ENCODE data around the gene SF3B4.
"Not testable (repeated sequence)": the region's sequence is repeated elsewhere in the genome, so short reads cannot be mapped to it uniquely, and the experiment has no call there.

The SF3B4 gene

GRCh38 chr1:149927563-149928400, at the start of gene SF3B4:
SF3B4 (minus strand) TSS chr1:149927803; CDS start chr1:149927759, 44 bp downstream.
- in situ Hi-C loops (cut with MboI; ENCODE audit: low sequenced_read_pairs): no loop called here

GRCh38 chr1:149977345-149977744, 49.7 kb upstream of the SF3B4 start:
- in situ Hi-C loops (cut with MboI; ENCODE audit: low sequenced_read_pairs): no loop called here

More at GRCh38 chr1:149927563-149928400, at the start of gene SF3B4:
- H3K4me1 ChIP-seq: peaks cover 9% of the 10 kb centered on the region
- no peaks in the 10 kb centered on the region for H3K9me3 ChIP-seq
- peaks cover 45% of the 10 kb centered on the region for H3K36me3 ChIP-seq (replicated peaks)
- H3K27me3 ChIP-seq (ENCODE audit: low read depth): no peaks in the 10 kb centered on the region
- peak within 1 kb of the TSS; percentile 93 for H3K4me3 ChIP-seq
- DNase-seq (ENCODE audit: low spot score in 2 of 2): peak; percentile 91 to 96

GRCh38 chr1:149972547-149972946, 44.9 kb upstream of the SF3B4 start:
- peaks cover 31% of the 10 kb centered on the region for H3K36me3 ChIP-seq (replicated peaks)
- H3K4me3 ChIP-seq: no peak overlapping the region
- H3K4me1 ChIP-seq: no peaks in the 10 kb centered on the region
- DNase-seq (ENCODE audit: low spot score in 2 of 2): no peak
- in situ Hi-C loops (cut with MboI; ENCODE audit: low sequenced_read_pairs): no loop called here
- no peaks in the 10 kb centered on the region for H3K27me3 ChIP-seq (ENCODE audit: low read depth)
- no peaks in the 10 kb centered on the region for H3K9me3 ChIP-seq

More at GRCh38 chr1:149977345-149977744, 49.7 kb upstream of the SF3B4 start:
- H3K9me3 ChIP-seq: no peaks in the 10 kb centered on the region
- peaks cover 15% of the 10 kb centered on the region for H3K36me3 ChIP-seq (replicated peaks)
- DNase-seq (ENCODE audit: low spot score in 2 of 2): no peak
- no peak overlapping the region for H3K4me3 ChIP-seq
- no peaks in the 10 kb centered on the region for H3K27me3 ChIP-seq (ENCODE audit: low read depth)
- peaks cover 5% of the 10 kb centered on the region for H3K4me1 ChIP-seq

- Histone ChIP-seq H3K4me1 (no peaks in the 10 kb centered on the region), H3K36me3 (replicated peaks) (peaks cover 45% of the 10 kb centered on the region)
Measured at GRCh38 chr1:149967646-149968045, 40.0 kb upstream of the SF3B4 start.

GRCh38 chr1:149967041-149967440, 39.4 kb upstream of the SF3B4 start:
- H3K4me1 ChIP-seq: no peaks in the 10 kb centered on the region
- in situ Hi-C loops (cut with MboI; ENCODE audit: low sequenced_read_pairs): no loop called here
- H3K9me3 ChIP-seq: no peaks in the 10 kb centered on the region
- H3K4me3 ChIP-seq: no peak overlapping the region
- peaks cover 39% of the 10 kb centered on the region for H3K36me3 ChIP-seq (replicated peaks)
- DNase-seq (ENCODE audit: low spot score in 2 of 2): no peak
- H3K27me3 ChIP-seq (ENCODE audit: low read depth): no peaks in the 10 kb centered on the region

More at GRCh38 chr1:149967646-149968045, 40.0 kb upstream of the SF3B4 start:
- in situ Hi-C loops (cut with MboI; ENCODE audit: low sequenced_read_pairs): no loop called here
- no peak for DNase-seq (ENCODE audit: low spot score in 2 of 2)
- H3K27me3 ChIP-seq (ENCODE audit: low read depth): no peaks in the 10 kb centered on the region
- no peak overlapping the region for H3K4me3 ChIP-seq
- no peaks in the 10 kb centered on the region for H3K9me3 ChIP-seq

GRCh38 chr1:149966405-149966804, 38.8 kb upstream of the SF3B4 start:
- DNase-seq (ENCODE audit: low spot score in 2 of 2): no peak
- Histone ChIP-seq H3K27me3 (ENCODE audit: low read depth) (no peaks in the 10 kb centered on the region), H3K9me3 (no peaks in the 10 kb centered on the region), H3K36me3 (replicated peaks) (peaks cover 36% of the 10 kb centered on the region), H3K4me3 (no peak overlapping the region), H3K4me1 (no peaks in the 10 kb centered on the region)
- in situ Hi-C loops (cut with MboI; ENCODE audit: low sequenced_read_pairs): no loop called here

GRCh38 chr1:149965440-149965839, 37.8 kb upstream of the SF3B4 start:
- H3K36me3 ChIP-seq (replicated peaks): peaks cover 30% of the 10 kb centered on the region
- in situ Hi-C loops (cut with MboI; ENCODE audit: low sequenced_read_pairs): no loop called here
- H3K4me3 ChIP-seq: no peak overlapping the region
- H3K9me3 ChIP-seq: no peaks in the 10 kb centered on the region
- no peaks in the 10 kb centered on the region for H3K27me3 ChIP-seq (ENCODE audit: low read depth)
- no peak for DNase-seq (ENCODE audit: low spot score in 2 of 2)
- no peaks in the 10 kb centered on the region for H3K4me1 ChIP-seq

GRCh38 chr1:149963358-149963757, 35.8 kb upstream of the SF3B4 start:
- in situ Hi-C loops (cut with MboI; ENCODE audit: low sequenced_read_pairs): loop anchor here (5.0 kb wide), 1 partner anchor 84 kb away; no protein-coding TSS in a partner anchor
- Histone ChIP-seq H3K36me3 (replicated peaks) (peaks cover 38% of the 10 kb centered on the region), H3K4me1 (no peaks in the 10 kb centered on the region), H3K9me3 (no peaks in the 10 kb centered on the region), H3K4me3 (no peak overlapping the region), H3K27me3 (ENCODE audit: low read depth) (no peaks in the 10 kb centered on the region)
- DNase-seq (ENCODE audit: low spot score in 2 of 2): no peak

- Histone ChIP-seq H3K36me3 (replicated peaks) (peaks cover 42% of the 10 kb centered on the region), H3K9me3 (no peaks in the 10 kb centered on the region), H3K27me3 (ENCODE audit: low read depth) (no peaks in the 10 kb centered on the region), H3K4me1 (no peaks in the 10 kb centered on the region), H3K4me3 (no peak overlapping the region)
- DNase-seq (ENCODE audit: low spot score in 2 of 2): no peak
- in situ Hi-C loops (cut with MboI; ENCODE audit: low sequenced_read_pairs): loop anchor here (5.0 kb wide), 1 partner anchor 85 kb away; no protein-coding TSS in a partner anchor
Measured at GRCh38 chr1:149962736-149963135, 35.1 kb upstream of the SF3B4 start.

GRCh38 chr1:149962039-149962647, 34.5 kb upstream of the SF3B4 start:
- Histone ChIP-seq H3K9me3 (no peaks in the 10 kb centered on the region), H3K4me1 (no peaks in the 10 kb centered on the region), H3K4me3 (no peak overlapping the region), H3K36me3 (replicated peaks) (peaks cover 39% of the 10 kb centered on the region), H3K27me3 (ENCODE audit: low read depth) (no peaks in the 10 kb centered on the region)
- in situ Hi-C loops (cut with MboI; ENCODE audit: low sequenced_read_pairs): loop anchor here (5.0 kb wide), 1 partner anchor 85 kb away; no protein-coding TSS in a partner anchor
- peak; percentile 54 to 55 for DNase-seq (ENCODE audit: low spot score in 2 of 2)

- H3K9me3 ChIP-seq; DNase-seq (ENCODE audit: low spot score in 2 of 2); H3K4me1 ChIP-seq; in situ Hi-C loops (cut with MboI; ENCODE audit: low sequenced_read_pairs); H3K27me3 ChIP-seq (ENCODE audit: low read depth); H3K4me3 ChIP-seq: not testable (repeated sequence)
- peaks cover 16% of the 10 kb centered on the region for H3K36me3 ChIP-seq (replicated peaks)
Measured at GRCh38 chr1:149957548-149957947, 29.9 kb upstream of the SF3B4 start.

- Histone ChIP-seq H3K36me3 (replicated peaks) (peaks cover 25% of the 10 kb centered on the region), H3K27me3 (ENCODE audit: low read depth) (no peaks in the 10 kb centered on the region), H3K4me1 (no peaks in the 10 kb centered on the region), H3K9me3 (no peaks in the 10 kb centered on the region), H3K4me3 (no peak overlapping the region)
- in situ Hi-C loops (cut with MboI; ENCODE audit: low sequenced_read_pairs): no loop called here
- no peak for DNase-seq (ENCODE audit: low spot score in 2 of 2)
Measured at GRCh38 chr1:149949911-149950310, 22.3 kb upstream of the SF3B4 start.

- Histone ChIP-seq H3K9me3 (no peaks in the 10 kb centered on the region), H3K27me3 (ENCODE audit: low read depth) (no peaks in the 10 kb centered on the region), H3K4me3 (no peak overlapping the region), H3K36me3 (replicated peaks) (peaks cover 30% of the 10 kb centered on the region), H3K4me1 (no peaks in the 10 kb centered on the region)
- no peak for DNase-seq (ENCODE audit: low spot score in 2 of 2)
- in situ Hi-C loops (cut with MboI; ENCODE audit: low sequenced_read_pairs): no loop called here
Measured at GRCh38 chr1:149945206-149945605, 17.6 kb upstream of the SF3B4 start.

- no peak overlapping the region for H3K4me3 ChIP-seq
- H3K4me1 ChIP-seq: peaks cover 8% of the 10 kb centered on the region
- H3K27me3 ChIP-seq (ENCODE audit: low read depth): no peaks in the 10 kb centered on the region
- no peaks in the 10 kb centered on the region for H3K9me3 ChIP-seq
- in situ Hi-C loops (cut with MboI; ENCODE audit: low sequenced_read_pairs): no loop called here
- peaks cover 19% of the 10 kb centered on the region for H3K36me3 ChIP-seq (replicated peaks)
- DNase-seq (ENCODE audit: low spot score in 2 of 2): no peak
Measured at GRCh38 chr1:149942885-149943284, 15.3 kb upstream of the SF3B4 start.

All from HAP-1 (cell line).